ENCODE results near the gene ZNF85.

GRCh38 chr19:20964798-20965197, 41.7 kb downstream of the ZNF85 start:
- TF ChIP-seq POLR2A (IDR thresholded peaks at IDR 0.05; ENCODE audit: low read depth, low read length) (no peak), TAF1 (IDR thresholded peaks at IDR 0.05; ENCODE audit: borderline replicate concordance, low read depth, low read length) (no peak)

Measured in GM12892 (cell line).